ENCODE measurements around the gene WDR45B. TPM values are rescaled to one million over a fixed set of nuclear protein-coding genes. Genes with fewer than 3 reads are reported as not detected.

The WDR45B gene
- total and polyA plus RNA-seq, 2 donors (not counting 1 experiment from before 2014, with no cell fraction given): 54.3 to 72.7 TPM

GRCh38 chr17:82653651-82654528 is 5.6 kb upstream of the WDR45B start:
- Histone ChIP-seq H4K20me1 (ENCODE audit: control insufficient read depth, insufficient read depth, low read length, poor library complexity, severe bottlenecking) (no peaks in the 10 kb centered on the region), H3K9ac (ENCODE audit: low read length) (no peak overlapping the region), H3K36me3 (replicated peaks in 1 of 2; ENCODE audit: control extremely low read depth in 1 of 2, control insufficient read depth in 1 of 2, extremely low read depth in 1 of 2, insufficient read depth in 2 of 2, low read length in 1 of 2) (peaks cover 0 to 2% of the 10 kb centered on the region in 2 experiments), H3K4me1 (ENCODE audit: control insufficient read depth in 2 of 2, insufficient read depth in 2 of 2, low read length in 2 of 2) (peaks cover 0 to 3% of the 10 kb centered on the region in 2 donors), H3K4me2 (replicated peaks; ENCODE audit: low read depth, low read length, poor library complexity, severe bottlenecking) (no peak overlapping the region), H3K9me3 (ENCODE audit: control extremely low read depth in 1 of 3, control insufficient read depth in 2 of 3, insufficient read depth in 1 of 3, low read length in 2 of 3) (no peaks in the 10 kb centered on the region), H3K27me3 (replicated peaks in 1 of 4; ENCODE audit: control extremely low read depth in 1 of 4, control insufficient read depth in 3 of 4, insufficient read depth in 4 of 4, low read length in 3 of 4) (no peaks in the 10 kb centered on the region), H2AFZ (ENCODE audit: insufficient read depth, low read depth, low read length, poor library complexity, severe bottlenecking) (no peak overlapping the region), H3K4me3 (ENCODE audit: control extremely low read depth in 1 of 5, extremely low read depth in 1 of 5, insufficient read depth in 1 of 5, low read depth in 2 of 5, low read length in 4 of 5) (no peak overlapping the region), H3K27ac (ENCODE audit: low read length in 2 of 2) (no peak overlapping the region), H3K79me2 (ENCODE audit: control insufficient read depth, insufficient read depth, low read length) (no peaks in the 10 kb centered on the region)
- Mint-ChIP-seq H3K9me3 (ENCODE audit: insufficient read depth) (no peaks in the 10 kb centered on the region), H3K27ac (no peak overlapping the region), H3K27me3 (no peaks in the 10 kb centered on the region), H3K4me3 (no peak overlapping the region), H3K4me1 (peaks cover 11% of the 10 kb centered on the region)
- no peak for TF ChIP-seq CTCF (IDR thresholded peaks at IDR 0.05)
- no peak for TF ChIP-seq EZH2 (IDR thresholded peaks at IDR 0.05; ENCODE audit: borderline replicate concordance, insufficient read depth, low read depth, low read length, poor library complexity, severe bottlenecking)
- DNase-seq: no peak
- CTCF ChIA-PET: no interaction called here
- no peak for ATAC-seq (ENCODE audit: low read depth)
- POLR2A ChIA-PET: no interaction called here
- intact Hi-C loops (cut with micrococcal nuclease): no loop called here
- WGBS (ENCODE audit: insufficient coverage): 95% methylated on average over 25 of the region's 30 CpGs

- H3K27me3 ChIP-seq (replicated peaks in 1 of 4; ENCODE audit: control extremely low read depth in 1 of 4, control insufficient read depth in 3 of 4, insufficient read depth in 4 of 4, low read length in 3 of 4): no peaks in the 10 kb centered on the region
- TF ChIP-seq CTCF (IDR thresholded peaks at IDR 0.05) (no peak), EZH2 (IDR thresholded peaks at IDR 0.05; ENCODE audit: borderline replicate concordance, insufficient read depth, low read depth, low read length, poor library complexity, severe bottlenecking) (no peak)
- ChIA-PET CTCF (no interaction called here), POLR2A (no interaction called here)
- intact Hi-C loops (cut with micrococcal nuclease): no loop called here
- H3K9me3 ChIP-seq (ENCODE audit: control extremely low read depth in 1 of 3, control insufficient read depth in 2 of 3, insufficient read depth in 1 of 3, low read length in 2 of 3): no peaks in the 10 kb centered on the region
- no peak overlapping the region for H3K4me3 Mint-ChIP-seq
- no peak overlapping the region for H3K9ac ChIP-seq (ENCODE audit: low read length)
- H3K4me1 Mint-ChIP-seq: peaks cover 25% of the 10 kb centered on the region
- H2AFZ ChIP-seq (ENCODE audit: insufficient read depth, low read depth, low read length, poor library complexity, severe bottlenecking): no peak overlapping the region
- no peaks in the 10 kb centered on the region for H3K36me3 ChIP-seq (replicated peaks in 1 of 2; ENCODE audit: control extremely low read depth in 1 of 2, control insufficient read depth in 1 of 2, extremely low read depth in 1 of 2, insufficient read depth in 2 of 2, low read length in 1 of 2)
- 88% methylated on average over 7 of the region's 10 CpGs for WGBS (ENCODE audit: insufficient coverage)
- H3K4me3 ChIP-seq (ENCODE audit: control extremely low read depth in 1 of 5, extremely low read depth in 1 of 5, insufficient read depth in 1 of 5, low read depth in 2 of 5, low read length in 4 of 5): no peak overlapping the region
- ATAC-seq (ENCODE audit: low read depth): no peak
- H4K20me1 ChIP-seq (ENCODE audit: control insufficient read depth, insufficient read depth, low read length, poor library complexity, severe bottlenecking): peaks cover 26% of the 10 kb centered on the region
- H3K9me3 Mint-ChIP-seq (ENCODE audit: insufficient read depth): no peaks in the 10 kb centered on the region
- H3K4me1 ChIP-seq (ENCODE audit: control insufficient read depth in 2 of 2, insufficient read depth in 2 of 2, low read length in 2 of 2): peaks cover 11 to 20% of the 10 kb centered on the region in 2 donors
- no peak overlapping the region for H3K27ac ChIP-seq (ENCODE audit: low read length in 2 of 2)
- H3K27ac Mint-ChIP-seq: no peak overlapping the region
- DNase-seq: no peak
- peaks cover 18% of the 10 kb centered on the region for H3K79me2 ChIP-seq (ENCODE audit: control insufficient read depth, insufficient read depth, low read length)
- H3K4me2 ChIP-seq (replicated peaks; ENCODE audit: low read depth, low read length, poor library complexity, severe bottlenecking): no peak overlapping the region
- H3K27me3 Mint-ChIP-seq: no peaks in the 10 kb centered on the region
Measured at GRCh38 chr17:82650723-82651122, 2.5 kb upstream of the WDR45B start.
